CD4-positive, alpha-beta T cell (primary cell): Measurements from ENCODE around the gene PRKN. TPM values are rescaled to one million over a fixed set of nuclear protein-coding genes. Genes with fewer than 3 reads are reported as not detected.

Experiments used
- ATAC-seq: fragments of 200-7000 bp; cut with Tn5 transposase; one replicate; pipeline ENCODE4 v1.10.0; 2022; ENCODE audit warnings: mild to moderate bottlenecking; ENCODE audit not compliant: poor library complexity
- CTCF ChIA-PET: fragments of 350-600 bp; sonication (Branson Sonifier 250); formaldehyde crosslinking; loops from one replicate; lab custom pipeline; 2021; ENCODE audit warnings: antibody characterized with exemption, inconsistent platforms; lab: Charles Lee
- POLR2A ChIA-PET: fragments of 350-600 bp; sonication (Branson Sonifier 250); formaldehyde crosslinking; loops from one replicate; lab custom pipeline; 2021; ENCODE audit warnings: antibody characterized with exemption, inconsistent platforms; lab: Charles Lee
- DNase-seq, 14 experiments: peaks; one replicate each; pipeline ENCODE4 v3.0.0-alpha.2; 2013 to 2020; ENCODE audit warnings: mixed read lengths in 2 of 14
- H3K27ac ChIP-seq, 2 donors: one replicate each; pipeline versions ENCODE4 v1.5.1 to v1.7.0; 2013; ENCODE audit warnings: low read length in 2 of 2, low read depth in 1 of 2, mild to moderate bottlenecking in 1 of 2
- H3K27me3 ChIP-seq, 2 experiments: 1 replicate in 1 of 2; 2 replicates in 1 of 2; pipeline versions ENCODE4 v1.6.1 to v1.7.0; 2013; ENCODE audit warnings: low read length in 2 of 2, control low read depth in 1 of 2, mild to moderate bottlenecking in 1 of 2, moderate library complexity in 1 of 2; ENCODE audit not compliant: insufficient read depth in 2 of 2, control insufficient read depth in 1 of 2
- H3K36me3 ChIP-seq: one replicate; pipeline ENCODE4 v1.6.1; 2013; ENCODE audit warnings: low read length, control low read depth; ENCODE audit not compliant: insufficient read depth
- H3K4me1 ChIP-seq: one replicate; pipeline ENCODE4 v1.6.1; 2013; ENCODE audit warnings: low read length, control low read depth; ENCODE audit not compliant: insufficient read depth
- H3K4me3 ChIP-seq: one replicate; pipeline ENCODE4 v1.5.1; 2013; ENCODE audit warnings: mild to moderate bottlenecking, low read length, moderate library complexity
- H3K9me3 ChIP-seq, 2 experiments: 1 replicate in 1 of 2; 2 replicates in 1 of 2; pipeline versions ENCODE4 v1.6.1 to v1.7.0; 2013; ENCODE audit warnings: low read length in 2 of 2, mild to moderate bottlenecking in 2 of 2, control low read depth in 1 of 2, moderate library complexity in 1 of 2; ENCODE audit not compliant: control insufficient read depth in 1 of 2, insufficient read depth in 1 of 2
- H3K27ac Mint-ChIP-seq: one replicate; pipeline ENCODE4 v1.8.0; 2020; ENCODE audit warnings: mixed read lengths
- H3K27me3 Mint-ChIP-seq: one replicate; pipeline ENCODE4 v1.8.0; 2021; ENCODE audit warnings: mixed read lengths
- H3K36me3 Mint-ChIP-seq: one replicate; pipeline ENCODE4 v1.8.0; 2021; ENCODE audit warnings: low read depth, mixed read lengths
- H3K4me1 Mint-ChIP-seq: one replicate; pipeline ENCODE4 v1.8.0; 2021; ENCODE audit warnings: low read depth, mixed read lengths
- H3K4me3 Mint-ChIP-seq: one replicate; pipeline ENCODE4 v1.8.0; 2020; ENCODE audit warnings: mild to moderate bottlenecking, mixed read lengths
- H3K9me3 Mint-ChIP-seq: one replicate; pipeline ENCODE4 v1.8.0; 2020; ENCODE audit warnings: mixed read lengths
- intact Hi-C, 2 experiments: fragments of 100-400 bp; cut with DNase I in 1 of 2; cut with micrococcal nuclease in 1 of 2; formaldehyde crosslinking; loops; one replicate each; pipeline versions ENCODE4 v1.15.1 to v1.9.0; 2023 to 2025; cut with DNase I, micrococcal nuclease
- total RNA-seq, 174 experiments: library from RNA in 2 of 174; stranded (reverse) in 2 of 174; gene quantifications; one replicate each; pipeline ENCODE4 v1.2.3 and lab custom pipeline; 2021 to 2026
- TF ChIP-seq, protein P1 (sequence below): fragments of 200-600 bp; IDR thresholded peaks from one replicate; pipeline ENCODE4 v1.8.0; 2022; ENCODE audit warnings: antibody characterized with exemption, mild to moderate bottlenecking

The PRKN gene
- total RNA-seq, 2 experiments from 2014 or later, result 5.2 to 5.4 TPM

DNA sequence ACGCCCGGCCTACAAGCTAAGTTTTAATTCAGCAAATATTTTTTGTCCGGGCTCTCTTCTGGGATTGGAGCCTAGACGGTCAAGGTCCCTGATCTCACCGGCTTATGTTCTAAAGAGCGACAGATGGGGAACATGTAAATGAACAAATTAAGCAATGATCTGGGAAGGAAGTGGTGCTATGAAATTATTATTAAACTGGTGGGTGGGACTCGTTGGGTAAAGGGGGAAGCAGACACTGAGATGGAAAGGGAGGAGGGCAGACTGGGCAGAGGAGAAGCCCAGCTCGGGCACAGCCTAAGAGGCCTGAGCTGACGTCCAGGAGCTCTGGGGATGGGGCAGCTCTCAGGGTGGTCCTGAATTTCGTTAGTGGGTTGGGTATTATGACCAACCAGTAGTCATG is 1371.9 kb downstream of the PRKN start:
- Mint-ChIP-seq H3K9me3 (no peaks in the 10 kb centered on the region), H3K4me1 (no peaks in the 10 kb centered on the region), H3K27me3 (no peaks in the 10 kb centered on the region), H3K36me3 (no peaks in the 10 kb centered on the region), H3K27ac (no peak overlapping the region), H3K4me3 (no peak overlapping the region)
- Histone ChIP-seq H3K4me3 (no peak overlapping the region), H3K9me3 (no peaks in the 10 kb centered on the region), H3K27me3 (no peaks in the 10 kb centered on the region), H3K4me1 (no peaks in the 10 kb centered on the region), H3K36me3 (no peaks in the 10 kb centered on the region), H3K27ac (no peak overlapping the region)
- ATAC-seq, result no peak
- POLR2A ChIA-PET, result no interaction called here
- intact Hi-C loops, result no loop called here
- DNase-seq, result no peak
- TF ChIP-seq, protein P1, sequence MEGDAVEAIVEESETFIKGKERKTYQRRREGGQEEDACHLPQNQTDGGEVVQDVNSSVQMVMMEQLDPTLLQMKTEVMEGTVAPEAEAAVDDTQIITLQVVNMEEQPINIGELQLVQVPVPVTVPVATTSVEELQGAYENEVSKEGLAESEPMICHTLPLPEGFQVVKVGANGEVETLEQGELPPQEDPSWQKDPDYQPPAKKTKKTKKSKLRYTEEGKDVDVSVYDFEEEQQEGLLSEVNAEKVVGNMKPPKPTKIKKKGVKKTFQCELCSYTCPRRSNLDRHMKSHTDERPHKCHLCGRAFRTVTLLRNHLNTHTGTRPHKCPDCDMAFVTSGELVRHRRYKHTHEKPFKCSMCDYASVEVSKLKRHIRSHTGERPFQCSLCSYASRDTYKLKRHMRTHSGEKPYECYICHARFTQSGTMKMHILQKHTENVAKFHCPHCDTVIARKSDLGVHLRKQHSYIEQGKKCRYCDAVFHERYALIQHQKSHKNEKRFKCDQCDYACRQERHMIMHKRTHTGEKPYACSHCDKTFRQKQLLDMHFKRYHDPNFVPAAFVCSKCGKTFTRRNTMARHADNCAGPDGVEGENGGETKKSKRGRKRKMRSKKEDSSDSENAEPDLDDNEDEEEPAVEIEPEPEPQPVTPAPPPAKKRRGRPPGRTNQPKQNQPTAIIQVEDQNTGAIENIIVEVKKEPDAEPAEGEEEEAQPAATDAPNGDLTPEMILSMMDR, result no peak
- CTCF ChIA-PET, result no interaction called here

GRCh38 chr6:161354956-161355355 is 1372.6 kb downstream of the PRKN start:
- Mint-ChIP-seq H3K4me3 (no peak overlapping the region), H3K27me3 (no peaks in the 10 kb centered on the region), H3K4me1 (no peaks in the 10 kb centered on the region), H3K27ac (no peak overlapping the region), H3K36me3 (no peaks in the 10 kb centered on the region), H3K9me3 (no peaks in the 10 kb centered on the region)
- no peaks in the 10 kb centered on the region for H3K9me3 ChIP-seq
- no peaks in the 10 kb centered on the region for H3K4me1 ChIP-seq
- H3K27ac ChIP-seq, result no peak overlapping the region
- H3K4me3 ChIP-seq, result no peak overlapping the region
- intact Hi-C loops, result no loop called here
- no peak for ATAC-seq
- TF ChIP-seq, protein P1, result no peak
- no peak for DNase-seq
- no peaks in the 10 kb centered on the region for H3K36me3 ChIP-seq
- CTCF ChIA-PET, result no interaction called here
- POLR2A ChIA-PET, result no interaction called here
- no peaks in the 10 kb centered on the region for H3K27me3 ChIP-seq

GRCh38 chr6:161354276-161354840 is 1373.2 kb downstream of the PRKN start:
- ATAC-seq, result no peak
- Histone ChIP-seq H3K36me3 (no peaks in the 10 kb centered on the region), H3K27ac (no peak overlapping the region), H3K9me3 (no peaks in the 10 kb centered on the region), H3K27me3 (no peaks in the 10 kb centered on the region), H3K4me3 (no peak overlapping the region), H3K4me1 (no peaks in the 10 kb centered on the region)
- H3K9me3 Mint-ChIP-seq, result no peaks in the 10 kb centered on the region
- intact Hi-C loops, result no loop called here
- no peak for DNase-seq
- TF ChIP-seq, protein P1, result no peak
- no peaks in the 10 kb centered on the region for H3K27me3 Mint-ChIP-seq
- H3K4me3 Mint-ChIP-seq, result no peak overlapping the region
- H3K4me1 Mint-ChIP-seq, result no peaks in the 10 kb centered on the region
- H3K36me3 Mint-ChIP-seq, result no peaks in the 10 kb centered on the region
- CTCF ChIA-PET, result no interaction called here
- POLR2A ChIA-PET, result no interaction called here
- no peak overlapping the region for H3K27ac Mint-ChIP-seq
